Lung (tissue), 12 donors: ENCODE results near the gene PGRMC2. TPM values are rescaled to one million over a fixed set of nuclear protein-coding genes. Genes with fewer than 3 reads are reported as not detected.

Source experiments
- ATAC-seq: fragments of 200-7000 bp; cut with Tn5 transposase; one replicate; pipeline ENCODE4 v1.9.1; 2020; ENCODE audit warnings: moderate number of reproducible peaks; ENCODE audit not compliant: insufficient read depth, low FRiP score
- DNase-seq, 3 donors: peaks; one replicate each; pipeline ENCODE4 v3.0.0-alpha.2; 2013 to 2017
- H3K27ac ChIP-seq, 2 donors: one replicate each; pipeline ENCODE4 v1.5.1; 2013; ENCODE audit warnings: mild to moderate bottlenecking in 2 of 2, moderate library complexity in 2 of 2, control low read depth in 1 of 2, inconsistent platforms in 1 of 2, low read depth in 1 of 2, low read length in 1 of 2
- H3K27me3 ChIP-seq, 3 donors: one replicate each; pipeline ENCODE4 v1.5.1; 2013; ENCODE audit warnings: low read length in 2 of 3; ENCODE audit not compliant: control insufficient read depth in 3 of 3, insufficient read depth in 3 of 3
- H3K36me3 ChIP-seq, 4 donors: one replicate each; pipeline ENCODE4 v1.5.1; 2013; ENCODE audit warnings: low read length in 4 of 4, mild to moderate bottlenecking in 1 of 4, moderate library complexity in 1 of 4; ENCODE audit not compliant: control insufficient read depth in 4 of 4, insufficient read depth in 4 of 4
- H3K4me1 ChIP-seq, 5 donors: one replicate each; pipeline ENCODE4 v1.5.1; 2013; ENCODE audit warnings: low read length in 5 of 5, mild to moderate bottlenecking in 2 of 5, moderate library complexity in 1 of 5; ENCODE audit not compliant: control insufficient read depth in 5 of 5, insufficient read depth in 5 of 5
- H3K4me3 ChIP-seq: one replicate; pipeline ENCODE4 v1.5.1; 2013; ENCODE audit warnings: mild to moderate bottlenecking, control low read depth, moderate library complexity
- H3K9ac ChIP-seq, 2 donors: one replicate each; pipeline ENCODE4 v1.5.1; 2013; ENCODE audit warnings: low read length in 2 of 2, control low read depth in 1 of 2; ENCODE audit not compliant: insufficient read depth in 1 of 2
- H3K9me3 ChIP-seq, 4 donors: one replicate each; pipeline ENCODE4 v1.5.1; 2013; ENCODE audit warnings: low read length in 3 of 4, mild to moderate bottlenecking in 1 of 4, moderate library complexity in 1 of 4; ENCODE audit not compliant: control insufficient read depth in 4 of 4, insufficient read depth in 3 of 4
- whole genome bisulfite sequencing, 2 donors: extraction: QIAGEN DNeasy Blood & Tissue Kit; methylation state at CpG; one replicate each; pipeline ENCODE4 v1.1.7; 2013; 5-methylcytosine and 5-hydroxymethylcytosine counted together
- polyA plus RNA-seq, 2 donors: library from polyadenylated mRNA; stranded (reverse); fragments of 200-250 nt; gene quantifications; one replicate each; pipeline ENCODE4 v1.2.1, GENCODE V29; 2013
- total RNA-seq, 2 donors: library from RNA; depleted of rRNA in 1 of 2; stranded (reverse); fragments of >200 nt in 1 of 2; gene quantifications; one replicate each; pipeline ENCODE4 v1.2.1, GENCODE V29; 2014 to 2021
- TF ChIP-seq, protein P1 (sequence below): IDR thresholded peaks from 2 replicates; pipeline ENCODE4 v1.5.1; 2012; ENCODE audit warnings: mild to moderate bottlenecking; ENCODE audit errors: control extremely low read depth, extremely low read depth
- donor health status: control.
- donor health status: control.
- donor health status: Bipolar disorder and iron deficiency.
- donor health status: healthy.
- donor health status: DM: yes; HTN: yes; CAD: no.

The PGRMC2 gene
- total and polyA plus RNA-seq, 4 donors = 25.8 to 71.6 (median 35.3) TPM

DNA sequence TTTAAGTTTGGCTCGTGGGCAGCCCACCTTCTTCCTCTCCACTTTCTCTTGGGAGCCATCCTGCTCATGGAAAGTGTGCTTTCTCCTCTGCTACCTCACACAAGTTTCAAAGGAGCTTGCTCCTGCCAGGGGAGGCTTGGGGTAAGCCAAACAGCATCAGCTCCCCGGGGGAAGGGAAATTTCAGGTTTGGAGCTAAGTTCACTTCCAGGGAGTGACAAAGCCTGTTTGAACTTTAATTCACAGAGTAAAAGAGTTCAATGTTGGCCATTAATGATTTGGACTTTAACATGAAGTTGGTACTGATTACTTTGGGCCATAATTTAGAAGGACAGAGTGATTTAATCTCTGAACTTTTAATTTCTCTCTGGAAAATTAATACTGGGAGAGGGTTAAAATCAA lies 4.7 kb upstream of the PGRMC2 start:
- no peak overlapping the region for H3K4me3 ChIP-seq
- no peaks in the 10 kb centered on the region for H3K36me3 ChIP-seq
- no peak overlapping the region for H3K9ac ChIP-seq
- H3K27ac ChIP-seq = no peak overlapping the region
- TF ChIP-seq, protein P1, sequence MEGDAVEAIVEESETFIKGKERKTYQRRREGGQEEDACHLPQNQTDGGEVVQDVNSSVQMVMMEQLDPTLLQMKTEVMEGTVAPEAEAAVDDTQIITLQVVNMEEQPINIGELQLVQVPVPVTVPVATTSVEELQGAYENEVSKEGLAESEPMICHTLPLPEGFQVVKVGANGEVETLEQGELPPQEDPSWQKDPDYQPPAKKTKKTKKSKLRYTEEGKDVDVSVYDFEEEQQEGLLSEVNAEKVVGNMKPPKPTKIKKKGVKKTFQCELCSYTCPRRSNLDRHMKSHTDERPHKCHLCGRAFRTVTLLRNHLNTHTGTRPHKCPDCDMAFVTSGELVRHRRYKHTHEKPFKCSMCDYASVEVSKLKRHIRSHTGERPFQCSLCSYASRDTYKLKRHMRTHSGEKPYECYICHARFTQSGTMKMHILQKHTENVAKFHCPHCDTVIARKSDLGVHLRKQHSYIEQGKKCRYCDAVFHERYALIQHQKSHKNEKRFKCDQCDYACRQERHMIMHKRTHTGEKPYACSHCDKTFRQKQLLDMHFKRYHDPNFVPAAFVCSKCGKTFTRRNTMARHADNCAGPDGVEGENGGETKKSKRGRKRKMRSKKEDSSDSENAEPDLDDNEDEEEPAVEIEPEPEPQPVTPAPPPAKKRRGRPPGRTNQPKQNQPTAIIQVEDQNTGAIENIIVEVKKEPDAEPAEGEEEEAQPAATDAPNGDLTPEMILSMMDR = no peak
- peaks cover 0 to 6% (median 3%) of the 10 kb centered on the region in 5 donors for H3K4me1 ChIP-seq
- H3K27me3 ChIP-seq = no peaks in the 10 kb centered on the region
- no peak for DNase-seq
- 80% methylated on average over 2 of the region's 2 CpGs for WGBS, 2 donors
- H3K9me3 ChIP-seq = no peaks in the 10 kb centered on the region
- no peak for ATAC-seq

DNA sequence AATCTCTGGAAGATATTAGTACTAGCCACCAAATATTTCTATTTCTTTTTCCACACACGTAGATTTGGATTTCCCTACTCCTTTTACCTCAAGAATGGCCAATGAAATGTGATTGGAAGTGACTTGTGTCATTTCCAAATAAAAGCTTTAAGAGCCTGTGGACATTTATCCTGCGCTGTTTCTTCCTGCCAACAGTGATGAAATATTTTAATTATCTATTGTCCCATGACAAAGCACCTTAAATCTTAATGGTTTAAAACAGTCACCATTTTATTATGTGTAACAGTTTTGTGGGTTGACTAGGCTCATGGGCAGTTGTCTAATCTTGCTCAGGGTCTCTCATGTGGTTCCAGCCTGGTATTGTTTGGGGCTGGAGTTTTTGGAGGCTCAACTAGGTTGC lies 3.5 kb upstream of the PGRMC2 start:
- DNase-seq (no peak), ATAC-seq (no peak)
- Histone ChIP-seq H3K36me3 (no peaks in the 10 kb centered on the region), H3K4me1 (peaks cover 0 to 8% (median 3%) of the 10 kb centered on the region in 5 donors), H3K27ac (no peak overlapping the region), H3K9ac (no peak overlapping the region), H3K4me3 (no peak overlapping the region), H3K27me3 (no peaks in the 10 kb centered on the region), H3K9me3 (no peaks in the 10 kb centered on the region)
- TF ChIP-seq, protein P1 = no peak
- 89 to 92% methylated on average over 2 of the region's 2 CpGs for WGBS, 2 donors

DNA sequence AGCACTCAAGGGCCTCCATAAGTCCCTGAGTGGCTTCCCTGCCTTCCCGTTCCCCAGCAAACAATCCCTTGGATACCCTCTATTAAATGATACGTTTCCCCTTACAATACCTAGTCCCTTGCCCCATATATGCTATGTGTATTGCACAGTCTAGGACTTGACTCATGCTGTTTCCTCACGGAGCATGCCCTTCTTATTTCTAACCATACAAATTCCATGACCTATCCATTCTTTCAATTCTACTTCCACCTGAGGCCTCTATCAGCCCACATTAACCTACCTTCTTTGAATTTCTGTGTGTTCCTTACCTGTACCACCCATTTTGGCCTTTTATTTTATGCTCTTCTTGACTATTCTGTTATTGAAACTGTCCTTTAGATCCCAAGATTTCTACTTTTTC lies 2.9 kb upstream of the PGRMC2 start:
- H3K4me3 ChIP-seq = no peak overlapping the region
- TF ChIP-seq, protein P1 = no peak
- no peaks in the 10 kb centered on the region for H3K9me3 ChIP-seq
- ATAC-seq (no peak), DNase-seq (no peak)
- H3K4me1 ChIP-seq = peaks cover 0 to 14% (median 3%) of the 10 kb centered on the region in 5 donors
- WGBS, 2 donors = 95 to 97% methylated on average over 3 of the region's 3 CpGs
- no peaks in the 10 kb centered on the region for H3K27me3 ChIP-seq
- H3K9ac ChIP-seq = no peak overlapping the region
- no peak overlapping the region for H3K27ac ChIP-seq
- H3K36me3 ChIP-seq = no peaks in the 10 kb centered on the region

DNA sequence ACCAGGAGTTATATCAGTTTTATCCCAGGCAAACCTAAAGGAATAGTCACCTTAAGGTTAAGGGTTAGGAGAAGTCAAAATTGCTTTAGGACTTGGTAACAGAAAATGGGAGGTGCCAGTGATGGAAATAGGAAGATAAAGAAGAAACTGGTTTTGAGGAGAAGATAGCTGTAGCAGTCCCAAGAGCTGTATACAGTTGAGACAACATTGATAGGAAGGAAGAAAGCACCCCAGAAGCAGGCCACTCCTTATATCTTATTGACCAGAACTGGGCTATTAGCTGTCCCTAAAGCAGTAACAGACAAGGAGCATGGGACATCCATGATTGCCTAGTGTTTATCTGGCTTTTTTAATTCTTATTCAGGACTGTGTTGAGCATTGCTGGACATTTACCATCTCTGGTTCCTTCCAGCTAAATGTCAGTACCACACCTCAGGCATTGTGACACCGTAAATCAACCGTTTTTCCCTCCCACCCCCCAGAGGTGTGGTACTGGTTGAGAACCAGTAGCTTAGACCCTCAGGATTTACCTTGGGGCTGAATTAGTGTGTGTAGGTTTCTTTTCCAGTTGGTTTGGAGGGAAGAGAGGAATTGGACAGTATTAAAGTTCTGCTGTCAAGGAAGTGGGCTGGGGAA lies 2.0 kb upstream of the PGRMC2 start:
- Histone ChIP-seq H3K9ac (no peak overlapping the region), H3K4me1 (peaks cover 0 to 18% (median 6%) of the 10 kb centered on the region in 5 donors), H3K27ac (no peak overlapping the region), H3K9me3 (no peaks in the 10 kb centered on the region), H3K36me3 (no peaks in the 10 kb centered on the region), H3K4me3 (no peak overlapping the region), H3K27me3 (no peaks in the 10 kb centered on the region)
- DNase-seq (no peak), ATAC-seq (no peak)
- WGBS, 2 donors = 63 to 93% methylated on average over 2 of the region's 2 CpGs
- TF ChIP-seq, protein P1 = no peak
